ENCODE data around the gene TARP.
"Not testable (repeated sequence)": the region's sequence is repeated elsewhere in the genome, so short reads cannot be mapped to it uniquely, and the experiment has no call there.

TARP gene

DNA sequence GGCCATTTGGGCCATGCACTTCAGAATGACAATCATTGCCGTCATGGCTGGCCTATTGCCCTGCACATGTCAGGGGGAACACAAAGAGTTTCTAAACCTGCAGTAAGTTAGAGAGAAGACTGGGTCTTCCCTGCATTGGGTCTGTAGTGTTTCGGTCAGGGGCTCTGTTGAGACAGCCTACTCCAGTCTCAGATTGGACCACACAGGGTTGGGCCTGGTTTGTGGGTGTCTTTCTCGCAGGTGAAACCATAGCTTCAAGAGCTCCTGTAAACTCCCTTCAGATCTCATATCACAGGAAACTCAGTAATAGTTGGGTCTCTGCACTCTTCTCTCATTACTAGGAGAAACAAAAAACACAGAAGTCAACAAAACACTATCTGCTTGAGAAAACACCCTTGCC lies 7.3 kb upstream of the TARP start:
- intact Hi-C loops (cut with DNase I), result no loop called here
- ATAC-seq (no peak), DNase-seq (no peak)
- Histone ChIP-seq H3K9me3 (ENCODE audit: control insufficient read depth, low read length) (no peaks in the 10 kb centered on the region), H3K27me3 (ENCODE audit: control insufficient read depth, insufficient read depth) (no peaks in the 10 kb centered on the region), H3K27ac (ENCODE audit: low read length) (no peak overlapping the region), H3K4me1 (ENCODE audit: control insufficient read depth, insufficient read depth, low read length) (no peaks in the 10 kb centered on the region), H3K4me3 (ENCODE audit: low read length) (no peak overlapping the region)
- WGBS, result 92% methylated on average over 3 of the region's 3 CpGs

GRCh38 chr7:38280000-38280399 lies 6.6 kb upstream of the TARP start:
- Histone ChIP-seq H3K27ac (ENCODE audit: low read length) (no peak overlapping the region), H3K4me3 (ENCODE audit: low read length) (no peak overlapping the region), H3K9me3 (ENCODE audit: control insufficient read depth, low read length) (no peaks in the 10 kb centered on the region), H3K4me1 (ENCODE audit: control insufficient read depth, insufficient read depth, low read length) (no peaks in the 10 kb centered on the region), H3K27me3 (ENCODE audit: control insufficient read depth, insufficient read depth) (no peaks in the 10 kb centered on the region)
- DNase-seq (no peak), ATAC-seq (no peak)
- intact Hi-C loops (cut with DNase I), result no loop called here
- WGBS, result 66% methylated on average over 1 of the region's 1 CpG

DNA sequence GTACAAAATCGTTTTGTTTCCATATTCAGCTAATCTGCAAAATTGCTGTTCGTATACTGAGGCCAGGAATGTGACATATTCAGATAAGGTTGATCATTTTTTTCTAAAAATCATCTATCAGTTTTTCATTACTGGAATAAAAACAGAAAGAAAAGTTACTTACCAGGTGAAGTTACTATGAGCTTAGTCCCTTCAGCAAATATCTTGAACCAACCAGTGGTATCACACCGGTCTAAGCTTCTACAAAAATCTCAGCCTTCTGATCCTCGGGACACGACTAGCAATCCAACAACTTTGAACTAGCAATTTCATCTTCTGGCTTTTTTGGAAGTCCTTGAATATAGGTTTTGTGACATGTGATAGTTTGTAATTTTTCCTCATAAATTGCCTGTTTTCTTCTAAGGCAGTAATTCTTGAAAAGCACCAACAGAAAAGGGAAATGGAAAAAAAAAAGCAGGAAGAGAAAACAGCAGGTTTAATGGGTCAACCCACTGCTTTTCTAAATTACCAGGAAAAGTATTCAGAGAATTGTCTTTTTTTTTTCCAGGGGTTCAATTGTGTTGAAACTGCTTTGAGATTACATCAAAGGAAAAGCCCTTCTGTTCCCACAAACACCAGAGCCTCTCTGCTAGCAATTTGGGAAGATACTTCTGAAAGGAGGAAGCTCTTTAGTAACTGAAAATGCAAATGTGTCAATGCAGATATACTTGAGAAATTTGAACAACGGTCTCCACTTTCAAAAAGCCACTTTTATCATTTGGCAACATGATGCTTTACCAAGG lies 2.9 kb upstream of the TARP start:
- intact Hi-C loops (cut with DNase I), result no loop called here
- H3K9me3 ChIP-seq (ENCODE audit: control insufficient read depth, low read length), result no peaks in the 10 kb centered on the region
- ATAC-seq, result no peak
- no peaks in the 10 kb centered on the region for H3K4me1 ChIP-seq (ENCODE audit: control insufficient read depth, insufficient read depth, low read length)
- 58% methylated on average over 6 of the region's 6 CpGs for WGBS
- H3K27ac ChIP-seq (ENCODE audit: low read length), result no peak overlapping the region
- no peaks in the 10 kb centered on the region for H3K27me3 ChIP-seq (ENCODE audit: control insufficient read depth, insufficient read depth)
- no peak overlapping the region for H3K4me3 ChIP-seq (ENCODE audit: low read length)
- no peak for DNase-seq

DNA sequence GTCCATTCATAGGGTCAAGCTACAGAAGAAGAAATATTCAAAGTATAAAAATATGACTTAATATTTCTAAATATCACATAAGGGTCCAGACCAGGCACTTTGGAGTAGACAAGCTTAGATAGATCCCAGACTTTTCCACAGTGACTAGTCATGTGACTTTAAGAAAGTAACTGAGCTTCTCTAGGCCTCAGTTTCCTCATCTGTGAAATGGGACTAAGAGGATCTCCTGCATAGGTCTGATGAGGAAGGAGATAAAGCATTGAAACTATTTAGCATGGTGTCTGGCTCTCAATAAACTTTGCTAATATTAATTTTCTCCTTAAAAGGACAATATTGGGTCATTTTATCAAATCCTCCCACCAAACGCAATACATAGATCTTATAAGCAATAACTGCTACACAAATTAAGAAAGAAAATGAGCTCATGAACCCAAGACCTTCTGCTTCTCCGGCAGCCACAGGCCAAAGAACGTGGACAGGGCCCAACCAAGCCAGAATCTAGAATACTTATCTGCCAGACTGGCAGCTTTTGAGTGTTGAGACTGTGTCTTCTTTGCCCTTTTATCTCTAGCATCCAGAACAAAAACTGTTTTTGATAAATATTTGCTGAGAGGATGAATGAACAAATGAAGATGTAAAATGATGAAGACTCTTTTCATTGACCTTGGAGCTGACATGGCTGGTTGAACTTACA lies 1.6 kb upstream of the TARP start:
- H3K4me3 ChIP-seq (ENCODE audit: low read length), result no peak overlapping the region

GRCh38 chr7:38274486-38274885 lies 1.1 kb upstream of the TARP start:
- Histone ChIP-seq H3K9me3 (ENCODE audit: control insufficient read depth, low read length) (no peaks in the 10 kb centered on the region), H3K4me3 (ENCODE audit: low read length) (no peak overlapping the region), H3K4me1 (ENCODE audit: control insufficient read depth, insufficient read depth, low read length) (no peaks in the 10 kb centered on the region), H3K27me3 (ENCODE audit: control insufficient read depth, insufficient read depth) (no peaks in the 10 kb centered on the region), H3K27ac (ENCODE audit: low read length) (no peak overlapping the region)
- intact Hi-C loops (cut with DNase I), result no loop called here
- ATAC-seq (no peak), DNase-seq (no peak)
- WGBS, result 75% methylated on average over 4 of the region's 4 CpGs

More for the DNA sequence above, 1.6 kb upstream of the TARP start:
- 88% methylated on average over 3 of the region's 3 CpGs for WGBS
- intact Hi-C loops (cut with DNase I), result no loop called here
- H3K4me1 ChIP-seq (ENCODE audit: control insufficient read depth, insufficient read depth, low read length), result no peaks in the 10 kb centered on the region
- DNase-seq, result no peak
- ATAC-seq, result no peak
- no peaks in the 10 kb centered on the region for H3K9me3 ChIP-seq (ENCODE audit: control insufficient read depth, low read length)
- H3K27me3 ChIP-seq (ENCODE audit: control insufficient read depth, insufficient read depth), result no peaks in the 10 kb centered on the region
- H3K27ac ChIP-seq (ENCODE audit: low read length), result no peak overlapping the region

GRCh38 chr7:38270405-38270804 lies 3.0 kb downstream of the TARP start:
- ATAC-seq; H3K4me1 ChIP-seq (ENCODE audit: control insufficient read depth, insufficient read depth, low read length); DNase-seq; intact Hi-C loops (cut with DNase I); H3K27me3 ChIP-seq (ENCODE audit: control insufficient read depth, insufficient read depth); H3K27ac ChIP-seq (ENCODE audit: low read length); H3K4me3 ChIP-seq (ENCODE audit: low read length); H3K9me3 ChIP-seq (ENCODE audit: control insufficient read depth, low read length): not testable (repeated sequence)
- 82% methylated on average over 1 of the region's 2 CpGs for WGBS

DNA sequence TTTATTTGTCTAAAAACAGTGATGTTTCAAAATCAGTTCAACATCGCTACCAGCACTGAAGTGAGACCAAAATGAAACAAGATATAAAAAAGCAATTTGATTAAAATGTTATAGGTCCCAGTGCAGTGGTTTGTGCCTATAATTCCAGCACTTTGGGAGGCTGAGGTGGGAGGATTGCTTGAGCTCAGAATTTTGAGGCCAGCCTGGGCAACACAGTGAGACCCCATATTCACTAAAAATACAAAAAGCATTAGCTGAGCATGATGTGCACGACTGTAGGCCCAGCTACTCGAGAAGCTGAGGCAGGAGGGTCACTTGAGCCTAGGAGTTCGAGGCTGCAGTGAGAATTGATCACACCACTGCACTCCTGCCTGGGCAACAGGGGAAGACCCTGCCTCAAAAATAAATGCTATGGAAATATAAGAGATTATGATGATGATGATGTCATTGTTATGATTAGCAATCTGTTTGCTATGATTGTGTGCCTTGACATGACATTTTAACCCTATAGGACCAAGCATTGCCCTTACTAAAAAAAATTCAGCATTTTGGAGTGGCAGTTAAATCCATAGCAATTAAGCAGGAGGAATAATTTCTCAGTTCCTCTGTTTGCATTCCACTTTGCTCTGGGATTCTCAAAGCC lies 3.6 kb downstream of the TARP start:
- H3K9me3 ChIP-seq (ENCODE audit: control insufficient read depth, low read length); DNase-seq; H3K4me3 ChIP-seq (ENCODE audit: low read length); ATAC-seq; H3K27me3 ChIP-seq (ENCODE audit: control insufficient read depth, insufficient read depth); intact Hi-C loops (cut with DNase I); H3K27ac ChIP-seq (ENCODE audit: low read length); H3K4me1 ChIP-seq (ENCODE audit: control insufficient read depth, insufficient read depth, low read length): not testable (repeated sequence)
- 76% methylated on average over 4 of the region's 4 CpGs for WGBS

GRCh38 chr7:38265958-38266357 lies 7.5 kb downstream of the TARP start:
- H3K4me1 ChIP-seq (ENCODE audit: control insufficient read depth, insufficient read depth, low read length); H3K27me3 ChIP-seq (ENCODE audit: control insufficient read depth, insufficient read depth); H3K4me3 ChIP-seq (ENCODE audit: low read length); H3K9me3 ChIP-seq (ENCODE audit: control insufficient read depth, low read length); ATAC-seq; H3K27ac ChIP-seq (ENCODE audit: low read length); DNase-seq; intact Hi-C loops (cut with DNase I): not testable (repeated sequence)
- 57% methylated on average over 3 of the region's 3 CpGs for WGBS

GRCh38 chr7:38264602-38265001 lies 8.8 kb downstream of the TARP start:
- intact Hi-C loops (cut with DNase I); DNase-seq; H3K9me3 ChIP-seq (ENCODE audit: control insufficient read depth, low read length); H3K4me1 ChIP-seq (ENCODE audit: control insufficient read depth, insufficient read depth, low read length); H3K4me3 ChIP-seq (ENCODE audit: low read length); ATAC-seq; H3K27ac ChIP-seq (ENCODE audit: low read length); H3K27me3 ChIP-seq (ENCODE audit: control insufficient read depth, insufficient read depth): not testable (repeated sequence)
- 44% methylated on average over 1 of the region's 1 CpG for WGBS

DNA sequence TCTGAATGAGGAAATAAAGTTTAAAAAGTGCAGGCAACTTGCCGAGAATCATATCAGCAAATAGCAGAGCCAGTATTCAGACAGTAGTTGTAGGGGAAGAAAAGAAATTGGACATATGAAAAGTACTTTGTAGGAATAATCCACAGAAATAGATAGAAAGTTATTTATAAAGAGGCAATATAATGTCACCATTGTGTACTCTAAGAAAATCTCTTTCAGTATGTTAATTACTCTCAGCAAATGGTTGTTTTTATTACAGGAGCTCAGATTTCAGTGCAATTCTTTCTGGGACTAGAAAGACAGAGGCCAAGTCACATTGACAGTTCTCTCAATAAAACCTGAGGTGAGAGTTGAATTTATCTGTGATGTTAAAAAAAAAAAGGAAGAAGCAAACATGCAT lies 10.2 kb downstream of the TARP start:
- H3K9me3 ChIP-seq (ENCODE audit: control insufficient read depth, low read length); DNase-seq; intact Hi-C loops (cut with DNase I): not testable (repeated sequence)

GRCh38 chr7:38262545-38262944 lies 10.9 kb downstream of the TARP start:
- WGBS, result 77% methylated on average over 5 of the region's 5 CpGs

More for the DNA sequence above, 10.2 kb downstream of the TARP start:
- not testable (repeated sequence) for ATAC-seq; H3K27me3 ChIP-seq (ENCODE audit: control insufficient read depth, insufficient read depth); H3K4me3 ChIP-seq (ENCODE audit: low read length); H3K4me1 ChIP-seq (ENCODE audit: control insufficient read depth, insufficient read depth, low read length); H3K27ac ChIP-seq (ENCODE audit: low read length)
- 44% methylated on average over 1 of the region's 1 CpG for WGBS

More at GRCh38 chr7:38262545-38262944, 10.9 kb downstream of the TARP start:
- H3K27ac ChIP-seq (ENCODE audit: low read length), result no peak overlapping the region
- H3K4me1 ChIP-seq (ENCODE audit: control insufficient read depth, insufficient read depth, low read length), result no peaks in the 10 kb centered on the region
- no peak for DNase-seq
- no peaks in the 10 kb centered on the region for H3K9me3 ChIP-seq (ENCODE audit: control insufficient read depth, low read length)
- H3K4me3 ChIP-seq (ENCODE audit: low read length), result no peak overlapping the region
- intact Hi-C loops (cut with DNase I), result no loop called here
- no peaks in the 10 kb centered on the region for H3K27me3 ChIP-seq (ENCODE audit: control insufficient read depth, insufficient read depth)
- no peak for ATAC-seq

Data from right cardiac atrium (tissue), 5 donors.